NCI-H146 treated with DMSO at 0.1 percent for 48 hours (cell line): ENCODE measurements around the gene KIF26A.
"Not testable (repeated sequence)": the region's sequence is repeated elsewhere in the genome, so short reads cannot be mapped to it uniquely, and the experiment has no call there.

Experiments used
- DNase-seq: peaks from one replicate; lab custom pipeline; 2025; ENCODE audit not compliant: unreplicated experiment; lab: John Stamatoyannopoulos, UW

The KIF26A gene

GRCh38 chr14:104220215-104221070, 82.1 kb downstream of the KIF26A start:
- no peak for DNase-seq

- no peak for DNase-seq
Measured at GRCh38 chr14:104221071-104221625, 82.8 kb downstream of the KIF26A start.

- no peak for DNase-seq
Measured at GRCh38 chr14:104221636-104222369, 83.4 kb downstream of the KIF26A start.

- no peak for DNase-seq
Measured at GRCh38 chr14:104222396-104223036, 84.1 kb downstream of the KIF26A start.

GRCh38 chr14:104223101-104224041, 85.0 kb downstream of the KIF26A start:
- no peak for DNase-seq

- no peak for DNase-seq
Measured at GRCh38 chr14:104224131-104224505, 85.7 kb downstream of the KIF26A start.

GRCh38 chr14:104224506-104225277, 86.3 kb downstream of the KIF26A start:
- DNase-seq, result no peak

GRCh38 chr14:104225278-104226190, 87.1 kb downstream of the KIF26A start:
- not testable (repeated sequence) for DNase-seq

- DNase-seq, result no peak
Measured at GRCh38 chr14:104226421-104227383, 88.3 kb downstream of the KIF26A start.

- DNase-seq, result no peak
Measured at GRCh38 chr14:104227806-104228205, 89.4 kb downstream of the KIF26A start.

GRCh38 chr14:104228221-104228620, 89.8 kb downstream of the KIF26A start:
- no peak for DNase-seq

GRCh38 chr14:104228716-104229533, 90.5 kb downstream of the KIF26A start:
- DNase-seq, result no peak

- no peak for DNase-seq
Measured at GRCh38 chr14:104229534-104230055, 91.2 kb downstream of the KIF26A start.

- no peak for DNase-seq
Measured at GRCh38 chr14:104230119-104230815, 91.9 kb downstream of the KIF26A start.
